Gastroesophageal sphincter (tissue), 3 donors: ENCODE measurements around the gene TANC1.
"Not testable (repeated sequence)": the region's sequence is repeated elsewhere in the genome, so short reads cannot be mapped to it uniquely, and the experiment has no call there.

ENCODE experiments used
- EP300 ChIP-seq: sonication (generic); formaldehyde crosslinking; IDR thresholded peaks from one replicate; pipeline ENCODE4 v1.6.1; 2017; ENCODE audit warnings: antibody characterized with exemption, mild to moderate bottlenecking
- POLR2A ChIP-seq, 2 donors: fragments of 450-650 bp; IDR thresholded peaks; one replicate each; pipeline ENCODE4 v1.6.1; 2017; ENCODE audit warnings: antibody characterized with exemption in 2 of 2, mild to moderate bottlenecking in 2 of 2, moderate library complexity in 1 of 2
- TF ChIP-seq, protein P1 (sequence below), 4 experiments: fragments of 200-600 bp in 2 of 4; fragments of 450-650 bp in 2 of 4; sonication (generic) in 1 of 4; IDR thresholded peaks; one replicate each; pipeline ENCODE4 v1.5.1; 2017 to 2019; ENCODE audit warnings: antibody characterized with exemption in 4 of 4, mild to moderate bottlenecking in 2 of 4, moderate library complexity in 2 of 4

DNA sequence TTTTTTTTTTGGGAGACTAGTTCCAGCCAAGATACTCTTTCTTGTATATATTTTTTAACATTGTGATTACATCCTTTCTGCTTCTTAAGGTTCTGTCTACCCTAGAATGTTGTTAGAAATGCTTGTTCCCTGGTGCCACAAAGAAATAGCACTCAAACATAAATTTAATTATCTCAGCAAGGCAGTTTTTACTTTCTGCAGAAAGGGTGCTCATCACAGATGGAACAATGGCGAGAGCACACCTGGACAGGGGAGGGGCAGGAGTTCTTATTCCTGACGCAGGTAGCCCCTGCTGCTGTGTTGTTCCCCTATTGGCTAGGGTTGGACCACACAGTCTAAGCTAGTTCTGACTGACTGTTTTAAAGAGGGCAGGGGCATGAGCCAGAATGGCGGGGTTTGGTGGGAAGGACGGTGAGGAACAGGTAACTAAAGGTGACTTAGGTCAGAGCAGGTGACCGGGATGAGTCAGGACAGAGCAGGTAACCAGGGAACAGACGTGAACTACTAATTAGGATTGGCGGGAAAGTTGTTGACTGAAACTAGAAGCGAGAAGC is 127.9 kb downstream of the TANC1 start:
- TF ChIP-seq, protein P1, sequence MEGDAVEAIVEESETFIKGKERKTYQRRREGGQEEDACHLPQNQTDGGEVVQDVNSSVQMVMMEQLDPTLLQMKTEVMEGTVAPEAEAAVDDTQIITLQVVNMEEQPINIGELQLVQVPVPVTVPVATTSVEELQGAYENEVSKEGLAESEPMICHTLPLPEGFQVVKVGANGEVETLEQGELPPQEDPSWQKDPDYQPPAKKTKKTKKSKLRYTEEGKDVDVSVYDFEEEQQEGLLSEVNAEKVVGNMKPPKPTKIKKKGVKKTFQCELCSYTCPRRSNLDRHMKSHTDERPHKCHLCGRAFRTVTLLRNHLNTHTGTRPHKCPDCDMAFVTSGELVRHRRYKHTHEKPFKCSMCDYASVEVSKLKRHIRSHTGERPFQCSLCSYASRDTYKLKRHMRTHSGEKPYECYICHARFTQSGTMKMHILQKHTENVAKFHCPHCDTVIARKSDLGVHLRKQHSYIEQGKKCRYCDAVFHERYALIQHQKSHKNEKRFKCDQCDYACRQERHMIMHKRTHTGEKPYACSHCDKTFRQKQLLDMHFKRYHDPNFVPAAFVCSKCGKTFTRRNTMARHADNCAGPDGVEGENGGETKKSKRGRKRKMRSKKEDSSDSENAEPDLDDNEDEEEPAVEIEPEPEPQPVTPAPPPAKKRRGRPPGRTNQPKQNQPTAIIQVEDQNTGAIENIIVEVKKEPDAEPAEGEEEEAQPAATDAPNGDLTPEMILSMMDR (IDR thresholded peaks at IDR 0.05): not testable (repeated sequence)
- TF ChIP-seq EP300; POLR2A (IDR thresholded peaks at IDR 0.05): not testable (repeated sequence)
